GM21515 (cell line): Measurements from ENCODE around the gene CDC20B.
"Not testable (repeated sequence)": the region's sequence is repeated elsewhere in the genome, so short reads cannot be mapped to it uniquely, and the experiment has no call there.

Source experiments
- ATAC-seq: cut with Tn5 transposase; IDR thresholded peaks from one replicate; pipeline ENCODE4 v1.9.1; 2021; ENCODE audit not compliant: unreplicated experiment

The CDC20B gene

DNA sequence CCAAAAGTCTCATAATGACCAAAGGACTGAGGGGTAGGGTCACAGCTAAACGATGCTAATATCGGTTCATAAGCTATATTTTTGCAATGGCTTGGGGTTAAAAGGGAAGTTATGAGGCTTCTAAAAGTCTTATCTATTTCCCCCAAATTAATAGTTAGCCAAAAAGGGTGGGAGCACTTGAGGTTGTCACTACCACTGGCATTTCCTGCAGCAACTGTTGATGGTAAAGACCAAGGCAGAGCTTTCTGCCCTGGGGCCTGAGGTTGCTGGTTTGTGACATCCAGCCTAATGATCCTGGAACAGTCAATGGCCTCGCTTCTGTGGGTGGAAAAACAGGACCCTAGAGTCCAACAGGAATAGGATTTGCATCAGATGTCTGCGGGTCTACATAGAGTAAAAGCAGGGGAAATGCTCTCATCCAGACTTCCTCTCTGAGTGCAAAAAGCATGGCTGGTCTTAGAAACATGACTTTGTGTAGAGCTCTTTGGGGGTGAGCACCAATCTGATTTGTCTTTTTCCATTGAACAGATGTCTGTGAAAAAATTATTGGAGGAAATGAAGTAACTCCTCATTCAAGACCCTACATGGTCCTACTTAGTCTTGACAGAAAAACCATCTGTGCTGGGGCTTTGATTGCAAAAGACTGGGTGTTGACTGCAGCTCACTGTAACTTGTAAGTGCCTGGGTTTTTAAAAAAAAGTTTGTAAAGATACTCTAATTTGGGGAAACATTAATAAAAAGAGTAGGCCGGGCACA lies 67.9 kb downstream of the CDC20B start:
- ATAC-seq: no peak

DNA sequence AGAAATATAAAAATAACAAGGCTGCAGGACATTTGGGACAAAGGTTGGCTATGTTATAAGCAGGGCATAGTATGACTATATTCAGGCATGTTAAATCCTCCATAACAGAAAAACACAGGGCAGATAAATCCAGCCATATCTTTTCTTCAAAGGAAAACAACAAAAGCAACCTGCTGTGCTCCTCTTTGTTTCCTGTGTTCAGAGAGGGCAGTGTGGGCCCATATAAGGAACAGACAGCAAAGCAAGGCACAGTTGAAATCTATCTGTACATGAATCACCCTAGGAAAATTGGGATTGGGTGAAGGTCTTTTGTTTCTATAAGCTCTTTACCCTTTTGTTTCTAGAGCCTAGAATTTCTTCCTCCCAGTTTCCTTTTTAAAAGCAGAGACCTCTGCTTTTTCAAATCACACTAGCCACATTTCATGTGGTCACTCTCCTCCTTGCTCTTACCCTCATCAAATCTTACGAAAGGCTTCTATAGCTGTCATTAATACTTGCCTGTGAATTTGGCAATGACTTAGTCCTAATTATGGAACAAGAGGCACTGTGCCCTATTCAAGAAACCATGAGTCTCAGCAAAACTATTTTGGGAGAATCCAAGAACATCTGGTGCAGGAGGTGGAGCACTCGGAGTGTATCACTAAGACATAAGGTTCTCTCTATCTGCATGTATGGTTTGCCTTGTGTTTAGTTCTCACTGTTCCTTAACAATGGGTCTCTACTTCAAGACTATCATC lies 68.8 kb downstream of the CDC20B start:
- ATAC-seq: no peak

DNA sequence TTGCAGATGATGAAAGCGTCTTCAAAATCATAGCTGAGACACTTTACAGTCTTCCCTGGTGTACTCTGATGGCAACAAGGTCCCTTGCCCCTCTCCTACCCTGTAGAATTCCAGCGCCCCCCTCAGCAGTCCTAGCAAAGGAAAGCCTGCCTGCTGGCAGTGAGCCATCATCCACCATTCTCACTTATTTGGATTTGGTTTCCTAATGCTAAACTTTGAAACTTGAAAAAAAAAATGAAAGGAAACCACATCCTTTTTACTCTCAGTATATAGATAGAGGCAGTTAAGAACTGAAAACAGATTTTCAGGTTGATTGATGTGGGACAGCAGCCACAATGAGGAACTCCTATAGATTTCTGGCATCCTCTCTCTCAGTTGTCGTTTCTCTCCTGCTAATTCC lies 70.6 kb downstream of the CDC20B start, which contains the start of gene GZMA:
Gene GZMA, plus strand, starts transcription at position 299 of the 400 bp plus-strand sequence. Its CDS starts 37 bp downstream, at position 336.
- ATAC-seq: no peak

DNA sequence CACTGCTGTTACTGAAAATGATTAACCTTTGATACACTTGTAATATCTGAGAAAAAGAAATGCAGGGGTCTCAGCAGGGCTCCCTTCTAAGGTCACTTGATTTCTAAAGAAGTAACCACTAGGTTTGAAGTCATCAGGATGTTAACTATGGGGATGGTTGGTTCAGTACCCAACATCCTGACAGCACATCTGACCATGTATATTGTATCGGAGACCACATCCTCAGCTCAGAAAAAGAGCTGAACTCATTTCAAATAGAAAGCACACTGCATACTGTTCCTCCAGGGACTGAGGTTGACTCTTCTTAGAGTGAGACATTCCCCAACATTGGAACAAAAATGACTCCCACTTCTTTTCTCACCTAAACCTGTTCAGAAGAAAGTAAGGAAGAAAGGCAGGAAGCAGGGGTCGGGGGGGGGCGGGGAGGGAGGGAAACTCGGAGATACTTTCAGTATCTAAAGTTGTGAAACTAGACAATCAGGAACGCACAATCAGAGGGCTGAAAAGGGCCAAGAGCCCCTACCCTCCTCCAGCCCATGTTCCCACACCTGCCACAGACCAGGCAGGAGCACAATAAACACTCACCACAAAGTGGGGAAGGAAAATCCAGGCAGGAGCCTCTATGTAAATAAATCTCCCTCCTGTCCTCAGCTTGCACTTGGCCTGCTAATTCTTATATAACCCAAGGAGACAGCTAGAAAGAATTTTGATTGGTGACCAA lies 71.3 kb downstream of the CDC20B start:
- ATAC-seq: no peak

DNA sequence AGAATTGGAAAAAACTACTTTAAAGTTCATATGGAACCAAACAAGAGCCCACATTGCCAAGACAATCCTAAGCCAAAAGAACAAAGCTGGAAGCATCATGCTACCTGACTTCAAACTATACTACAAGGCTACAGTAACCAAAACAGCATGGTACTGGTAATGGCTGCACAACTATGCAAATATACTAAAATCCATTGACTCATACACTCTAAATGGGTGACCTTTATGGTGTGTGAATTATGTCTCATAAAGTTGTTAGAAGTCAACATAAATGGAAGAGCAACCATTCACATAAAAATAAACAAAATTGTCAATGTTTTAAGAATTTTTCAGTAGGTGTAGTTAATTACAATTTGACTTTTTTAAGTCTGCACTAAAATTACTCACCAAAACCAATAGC lies 71.8 kb downstream of the CDC20B start:
- ATAC-seq: not testable (repeated sequence)

DNA sequence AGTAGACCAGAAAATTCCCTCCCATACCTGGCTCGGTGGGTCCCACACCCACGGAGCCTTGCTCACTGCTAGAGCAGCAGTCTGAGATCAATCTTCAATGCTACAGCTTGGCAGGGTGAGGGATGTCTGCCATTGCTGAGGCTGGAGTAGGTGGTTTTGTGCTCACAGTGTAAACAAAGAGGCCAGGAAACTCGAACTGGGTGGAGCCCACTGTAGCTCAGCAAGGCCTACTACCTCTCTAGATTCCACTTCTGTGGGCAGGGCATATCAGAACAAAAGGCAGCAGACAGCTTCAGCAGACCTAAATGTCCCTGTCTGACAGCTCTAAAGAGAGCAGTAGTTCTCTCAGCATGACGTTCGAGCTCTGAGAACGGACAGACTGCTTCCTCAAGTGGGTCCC lies 76.1 kb downstream of the CDC20B start:
- ATAC-seq: no peak

DNA sequence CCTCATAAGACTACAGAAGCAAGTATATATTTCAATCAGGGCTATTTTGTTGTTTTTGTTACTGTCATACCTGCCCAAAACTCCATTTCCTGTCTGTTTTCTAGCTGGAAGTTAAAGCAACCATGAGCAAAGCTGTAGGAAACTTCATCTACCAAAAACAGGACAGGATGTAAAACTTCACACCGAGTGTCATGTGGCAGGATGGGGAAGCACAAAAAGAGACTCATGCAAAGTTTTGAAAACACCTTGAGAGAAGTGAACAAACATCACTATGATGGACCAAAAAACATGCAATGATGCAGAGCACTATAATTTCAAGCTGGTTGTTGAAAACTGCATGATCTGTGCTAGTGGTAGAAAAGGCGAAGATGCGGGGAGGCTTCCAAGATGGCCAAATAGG lies 76.8 kb downstream of the CDC20B start:
- no peak for ATAC-seq

DNA sequence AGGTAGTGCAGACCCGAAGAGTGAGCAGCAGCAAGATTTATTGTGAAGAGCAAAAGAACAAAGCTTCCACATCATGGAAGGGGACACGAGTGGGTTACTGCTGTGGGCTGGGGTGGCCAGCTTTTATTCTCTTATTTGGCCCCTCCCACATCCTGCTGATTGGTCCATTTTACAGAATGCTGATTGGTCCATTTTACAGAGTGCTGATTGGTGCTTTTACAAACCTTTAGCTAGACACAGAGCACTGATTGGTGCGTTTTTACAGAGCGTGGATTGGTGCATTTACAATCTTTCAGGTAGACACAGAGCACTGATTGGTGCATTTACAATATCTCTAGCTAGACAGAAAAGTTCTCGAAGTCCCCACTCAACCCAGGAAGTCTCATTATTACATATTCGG lies 82.0 kb downstream of the CDC20B start:
- ATAC-seq: not testable (repeated sequence)

DNA sequence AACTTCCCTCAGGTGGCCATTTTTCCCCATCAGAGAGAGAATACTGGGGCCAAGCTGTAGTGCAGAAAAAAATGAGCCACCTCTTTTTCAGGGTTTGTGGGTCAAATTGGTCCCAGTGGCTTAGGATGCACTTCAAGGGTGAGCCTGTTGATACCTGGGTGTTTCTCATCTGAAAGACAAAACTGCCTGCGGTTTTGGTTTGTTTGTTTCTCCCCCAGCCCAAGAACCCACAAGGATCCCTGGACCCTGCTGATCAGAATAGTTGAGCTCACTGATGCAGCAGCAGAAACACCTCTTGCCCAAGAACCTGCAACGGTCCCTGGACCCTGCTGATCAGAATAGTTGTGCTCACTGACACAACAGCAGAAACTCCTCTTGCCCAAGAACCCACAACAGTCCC lies 83.7 kb downstream of the CDC20B start:
- ATAC-seq: not testable (repeated sequence)

DNA sequence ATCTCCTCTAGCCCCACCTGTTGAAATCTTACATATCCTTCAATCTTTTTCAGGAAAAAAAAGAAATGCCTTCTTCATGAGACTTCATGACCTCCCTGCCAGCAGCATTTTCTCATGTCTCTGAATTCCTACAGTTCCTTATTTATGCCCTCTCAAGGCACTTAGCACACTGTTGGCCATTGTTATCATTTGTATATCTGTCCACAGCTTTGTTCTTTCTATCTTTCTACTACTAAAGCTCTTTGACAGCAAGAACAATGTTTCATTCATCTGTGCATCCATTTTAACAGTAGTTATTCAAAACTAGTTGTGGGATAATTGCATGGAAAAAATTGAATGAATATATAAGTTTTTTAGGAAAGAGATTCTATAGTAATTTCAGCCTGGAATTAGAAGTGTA lies 91.4 kb downstream of the CDC20B start:
- ATAC-seq: no peak

DNA sequence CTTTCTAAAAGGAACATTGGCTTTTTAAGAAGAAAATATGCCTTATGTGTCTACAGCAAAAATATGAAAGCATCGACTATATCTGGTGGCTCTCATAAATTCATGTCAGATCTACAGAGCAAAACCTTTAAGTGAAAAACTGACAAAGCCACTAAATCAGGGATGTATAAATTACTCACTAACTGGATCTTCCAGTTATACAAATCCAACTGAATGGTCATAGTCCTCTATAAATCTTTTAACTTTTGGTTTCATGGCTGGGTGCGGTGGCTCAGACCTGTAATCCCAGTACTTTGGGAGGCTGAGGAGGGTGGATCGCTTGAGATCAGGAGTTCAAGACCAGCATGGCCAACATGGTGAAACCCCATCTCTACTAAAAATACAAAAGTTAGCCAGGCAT lies 99.8 kb downstream of the CDC20B start:
- no peak for ATAC-seq

DNA sequence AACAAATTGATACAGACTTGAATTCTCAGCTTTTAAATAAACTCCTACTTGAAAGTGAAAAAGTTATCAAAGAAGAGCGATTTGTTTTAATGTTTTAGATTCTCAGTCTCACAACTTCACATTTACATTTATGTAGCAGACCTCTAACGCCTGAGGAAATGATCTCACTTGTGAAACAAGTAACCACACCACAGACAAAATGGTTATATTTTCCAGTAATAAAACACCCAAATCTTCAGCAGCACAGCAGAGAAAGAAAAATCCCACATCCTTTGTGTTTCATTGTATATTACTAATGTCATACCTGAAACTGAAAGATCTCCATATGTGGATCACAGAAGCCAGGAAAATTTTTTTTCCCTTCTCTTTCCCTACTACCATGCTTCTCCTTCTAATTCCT lies 100.3 kb downstream of the CDC20B start:
- ATAC-seq: no peak

DNA sequence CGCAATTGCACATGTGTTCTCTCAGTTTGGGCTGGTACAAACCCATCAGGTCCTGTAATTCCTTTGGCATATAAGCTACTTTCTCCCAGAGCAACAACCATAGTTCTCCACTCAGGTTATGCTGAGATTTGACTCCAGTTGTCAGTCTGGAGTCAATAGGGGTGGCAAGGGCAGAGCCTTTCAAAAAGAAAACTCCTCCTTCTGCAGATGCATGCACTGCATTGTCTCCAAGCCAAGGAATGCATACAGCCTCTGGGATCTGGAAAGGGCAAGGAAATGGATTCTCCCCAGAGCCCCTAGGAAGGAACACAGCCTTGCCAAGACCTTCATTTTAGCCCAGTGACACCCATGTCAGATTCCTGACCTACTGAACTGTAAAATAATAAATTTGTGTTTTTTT lies 101.6 kb downstream of the CDC20B start:
- no peak for ATAC-seq

DNA sequence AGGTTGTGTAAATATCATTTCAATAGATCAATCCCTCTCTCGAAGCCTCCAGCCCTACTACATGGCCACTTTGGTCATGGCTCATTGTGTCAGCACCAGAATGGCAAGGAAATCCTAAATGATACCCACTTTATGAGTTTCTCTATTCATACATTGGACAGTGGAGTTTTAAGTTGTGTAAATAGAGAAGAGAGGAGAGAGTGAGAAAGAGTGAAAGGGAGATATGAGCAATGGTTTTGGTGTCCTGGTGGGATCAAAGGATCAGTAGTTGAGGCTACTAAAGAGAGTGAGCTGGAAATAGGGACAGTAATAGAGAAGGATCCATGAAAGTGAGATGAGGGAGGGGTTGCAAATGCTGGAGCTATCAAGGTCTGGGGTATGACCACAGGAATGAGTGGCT lies 102.0 kb downstream of the CDC20B start:
- no peak for ATAC-seq

DNA sequence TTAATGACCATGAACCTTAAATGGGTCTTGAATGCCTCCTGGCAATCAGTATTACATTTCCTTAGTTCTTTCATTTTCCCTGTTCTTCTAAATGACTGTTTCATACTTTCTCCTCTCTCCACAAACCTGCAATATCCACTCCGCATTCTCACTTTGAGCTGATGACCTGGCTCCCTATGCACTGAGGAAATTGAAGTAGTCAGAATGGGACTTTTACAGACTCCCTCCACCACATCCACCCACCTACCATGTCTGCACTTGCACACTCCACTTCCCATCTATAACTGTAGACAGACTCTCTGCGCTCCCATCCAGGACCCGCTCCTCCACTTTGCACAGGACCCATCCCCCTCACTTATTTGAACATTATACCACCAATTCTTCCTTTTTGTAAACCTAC lies 106.7 kb downstream of the CDC20B start:
- no peak for ATAC-seq

DNA sequence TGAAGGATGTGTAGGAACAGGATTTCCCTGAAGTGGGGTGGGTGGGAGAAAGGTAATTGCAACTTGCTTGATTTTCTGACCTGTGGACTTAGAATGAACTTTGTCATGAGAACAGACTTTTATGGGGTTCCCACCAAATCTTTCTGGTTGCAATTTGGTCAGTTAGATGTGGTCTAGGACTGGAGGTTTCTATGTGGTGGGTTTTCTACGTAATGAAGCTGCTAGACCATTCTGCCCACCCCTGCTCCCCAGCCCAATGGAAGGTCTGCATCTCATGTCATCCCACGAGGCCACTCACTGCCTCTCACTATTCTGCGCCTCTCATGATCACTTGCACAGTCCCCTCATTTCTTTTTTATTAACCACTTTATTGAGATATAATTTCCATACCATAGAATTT lies 108.5 kb downstream of the CDC20B start:
- no peak for ATAC-seq

DNA sequence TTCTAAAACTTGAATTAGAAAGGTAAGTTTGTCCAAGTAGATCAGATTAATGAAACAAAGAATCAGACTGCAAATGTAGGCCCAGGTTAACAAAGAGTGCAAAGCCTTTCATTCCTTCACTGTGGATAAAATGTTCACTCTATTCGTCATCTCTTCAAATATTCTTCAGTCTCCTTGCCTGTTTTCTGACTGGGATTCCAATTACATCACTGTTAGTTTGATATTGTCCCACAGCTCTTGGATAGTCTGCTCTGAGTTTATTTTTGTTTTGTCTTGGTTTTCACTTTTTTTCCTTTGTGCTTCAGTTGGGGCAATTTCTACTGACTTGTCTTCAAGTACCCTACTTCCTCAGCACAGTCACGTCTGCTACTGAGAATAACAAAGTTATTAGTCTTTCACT lies 109.1 kb downstream of the CDC20B start:
- ATAC-seq: no peak

DNA sequence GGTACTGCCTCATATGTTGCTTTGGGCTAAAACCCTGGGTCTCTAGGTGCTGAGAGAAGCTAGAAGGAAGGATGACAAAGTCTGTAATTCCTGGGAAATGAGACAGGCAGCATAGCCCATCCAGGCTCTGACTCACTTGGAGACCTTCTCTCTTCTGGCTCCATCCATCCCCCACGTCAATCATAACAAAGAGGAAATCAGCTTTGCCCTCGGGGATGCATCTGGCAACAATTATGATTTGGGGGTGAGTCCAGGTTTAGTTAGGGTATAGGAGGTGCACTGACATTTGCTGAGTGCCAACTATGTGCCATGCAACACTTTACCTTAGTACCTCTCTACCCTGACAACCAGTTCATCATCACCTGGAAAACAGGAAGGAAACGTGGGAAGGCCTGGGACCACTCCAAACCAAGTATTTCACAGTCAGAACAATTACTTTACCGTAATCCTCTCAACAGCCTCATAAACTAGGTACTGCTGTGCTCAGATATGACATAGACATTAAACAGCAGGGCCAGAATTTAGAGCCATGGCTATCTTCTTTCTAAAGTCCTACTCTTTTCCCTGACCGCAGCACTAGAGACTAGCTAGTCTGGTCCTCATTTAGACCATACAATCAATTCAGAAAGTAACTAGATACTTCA lies 109.6 kb downstream of the CDC20B start:
- no peak for ATAC-seq
